ENCODE results near the gene MAP7D1.

The MAP7D1 gene

DNA sequence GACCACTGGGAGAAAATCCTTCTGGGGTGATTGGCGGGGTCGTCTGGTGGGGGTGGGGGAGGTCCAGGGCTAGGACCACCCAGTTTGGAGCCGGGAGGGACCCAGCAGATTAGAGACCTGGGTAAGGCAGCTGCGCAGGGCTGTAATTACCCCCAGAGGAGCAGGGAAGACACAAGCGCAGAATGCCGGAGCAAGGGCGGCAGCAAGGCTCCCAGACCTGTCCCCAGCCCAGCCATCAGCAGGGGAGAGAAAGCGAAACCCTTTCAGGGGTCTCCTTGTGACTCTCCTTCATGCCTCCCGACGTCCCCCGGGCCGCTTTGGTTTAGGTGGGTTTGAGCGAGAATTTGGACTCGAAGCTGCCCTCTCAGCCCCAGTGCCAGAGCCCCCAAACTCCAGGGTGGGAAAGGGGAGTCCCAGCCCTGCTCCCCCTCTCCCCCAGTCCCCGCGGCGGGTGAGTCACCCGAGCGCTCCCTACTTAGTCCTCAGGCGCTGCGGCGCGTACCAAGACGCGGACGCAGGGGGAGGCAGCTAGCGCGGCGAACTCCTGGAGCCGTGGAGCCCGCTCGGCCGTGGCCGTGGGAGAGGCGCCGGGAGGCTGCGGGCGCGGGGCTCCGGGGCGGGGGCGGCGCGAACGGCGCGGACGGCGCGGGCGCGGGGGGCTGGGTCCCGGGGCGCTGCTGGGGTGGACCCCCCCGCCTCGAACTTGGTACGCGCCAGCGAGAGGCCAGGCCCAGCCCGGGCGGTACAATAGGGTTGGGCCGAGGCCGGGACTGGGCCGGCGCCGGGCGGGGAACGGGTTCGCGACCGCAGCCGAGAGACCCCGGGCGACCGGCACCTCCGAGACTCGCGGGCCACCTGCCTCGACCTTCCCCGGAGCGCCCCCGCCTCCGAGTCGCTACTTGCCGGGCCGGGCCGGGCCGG is at the start of gene MAP7D1:
Gene MAP7D1, plus strand, starts transcription at position 753 of the 921 bp plus-strand sequence. CDS start 258 bp downstream, outside the sequence.
- peak within 1 kb of the TSS; percentile 98 for H3K27ac ChIP-seq
- TF ChIP-seq, protein P1, sequence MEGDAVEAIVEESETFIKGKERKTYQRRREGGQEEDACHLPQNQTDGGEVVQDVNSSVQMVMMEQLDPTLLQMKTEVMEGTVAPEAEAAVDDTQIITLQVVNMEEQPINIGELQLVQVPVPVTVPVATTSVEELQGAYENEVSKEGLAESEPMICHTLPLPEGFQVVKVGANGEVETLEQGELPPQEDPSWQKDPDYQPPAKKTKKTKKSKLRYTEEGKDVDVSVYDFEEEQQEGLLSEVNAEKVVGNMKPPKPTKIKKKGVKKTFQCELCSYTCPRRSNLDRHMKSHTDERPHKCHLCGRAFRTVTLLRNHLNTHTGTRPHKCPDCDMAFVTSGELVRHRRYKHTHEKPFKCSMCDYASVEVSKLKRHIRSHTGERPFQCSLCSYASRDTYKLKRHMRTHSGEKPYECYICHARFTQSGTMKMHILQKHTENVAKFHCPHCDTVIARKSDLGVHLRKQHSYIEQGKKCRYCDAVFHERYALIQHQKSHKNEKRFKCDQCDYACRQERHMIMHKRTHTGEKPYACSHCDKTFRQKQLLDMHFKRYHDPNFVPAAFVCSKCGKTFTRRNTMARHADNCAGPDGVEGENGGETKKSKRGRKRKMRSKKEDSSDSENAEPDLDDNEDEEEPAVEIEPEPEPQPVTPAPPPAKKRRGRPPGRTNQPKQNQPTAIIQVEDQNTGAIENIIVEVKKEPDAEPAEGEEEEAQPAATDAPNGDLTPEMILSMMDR (conservative IDR thresholded peaks at IDR 0.05): no peak

DNA sequence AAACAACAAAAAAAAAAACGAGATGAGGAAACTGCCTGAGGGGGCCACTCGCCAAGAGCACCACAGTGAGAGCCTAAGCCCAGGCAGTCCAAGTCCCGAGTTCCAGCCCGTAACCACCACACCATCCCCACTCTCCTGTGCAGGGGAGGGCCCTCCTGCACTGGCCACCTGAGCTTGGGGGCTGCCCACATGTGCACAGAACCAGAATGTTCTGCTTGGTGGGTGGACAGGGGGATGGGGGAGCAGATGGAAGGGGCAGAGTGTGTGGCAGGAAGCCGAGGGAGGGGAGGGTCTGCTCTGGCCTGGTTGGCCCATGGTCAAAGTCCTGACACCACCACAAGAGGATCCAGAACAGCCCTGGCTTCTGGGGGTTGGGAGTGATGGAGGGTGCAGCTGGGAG is 49.7 kb upstream of the MAP7D1 start:
- TF ChIP-seq, protein P1 (conservative IDR thresholded peaks at IDR 0.05): no peak
- H3K27ac ChIP-seq: no peak overlapping the region

DNA sequence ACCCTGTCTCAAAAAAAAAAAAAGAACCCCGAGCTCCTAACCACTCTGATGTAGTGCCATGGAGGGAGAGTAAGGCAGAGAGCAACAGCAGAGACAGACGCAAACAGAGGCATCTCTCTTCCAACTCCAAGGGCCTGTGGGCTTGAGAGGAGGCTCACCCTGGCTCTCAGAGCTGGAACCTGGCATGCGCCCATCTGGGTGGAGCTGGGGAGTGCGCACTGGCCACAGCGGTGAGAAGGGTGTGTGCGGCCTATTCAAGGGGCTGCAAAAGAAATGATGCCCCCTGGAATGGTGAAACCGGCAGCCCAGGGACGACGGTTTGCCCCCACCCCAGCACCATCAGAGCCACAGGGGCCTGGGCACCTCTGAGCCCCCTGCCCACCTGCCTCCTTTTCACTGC is 48.6 kb upstream of the MAP7D1 start:
- TF ChIP-seq, protein P1 (conservative IDR thresholded peaks at IDR 0.05): no peak
- no peak overlapping the region for H3K27ac ChIP-seq

DNA sequence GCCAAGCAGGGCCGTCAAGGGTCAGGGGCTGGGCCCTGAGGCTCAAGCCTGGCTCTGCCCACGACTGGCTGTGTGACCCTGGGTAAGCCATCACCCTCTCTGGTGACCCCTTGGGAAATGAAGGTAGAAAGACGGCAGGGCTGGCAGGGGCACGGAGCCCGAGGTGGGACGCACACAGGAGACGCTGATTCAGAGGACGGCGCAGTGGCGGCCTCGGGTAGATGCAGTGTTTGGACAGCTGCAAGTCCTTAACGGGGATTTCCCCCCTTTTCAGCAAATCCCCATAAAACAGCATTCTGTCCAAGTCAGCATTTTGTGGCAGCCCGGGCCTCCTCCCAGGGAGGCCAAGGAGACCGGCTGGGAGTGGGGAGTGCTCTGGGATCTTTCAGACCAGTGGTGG is 47.6 kb upstream of the MAP7D1 start:
- H3K27ac ChIP-seq: no peak overlapping the region
- TF ChIP-seq, protein P1 (conservative IDR thresholded peaks at IDR 0.05): no peak

DNA sequence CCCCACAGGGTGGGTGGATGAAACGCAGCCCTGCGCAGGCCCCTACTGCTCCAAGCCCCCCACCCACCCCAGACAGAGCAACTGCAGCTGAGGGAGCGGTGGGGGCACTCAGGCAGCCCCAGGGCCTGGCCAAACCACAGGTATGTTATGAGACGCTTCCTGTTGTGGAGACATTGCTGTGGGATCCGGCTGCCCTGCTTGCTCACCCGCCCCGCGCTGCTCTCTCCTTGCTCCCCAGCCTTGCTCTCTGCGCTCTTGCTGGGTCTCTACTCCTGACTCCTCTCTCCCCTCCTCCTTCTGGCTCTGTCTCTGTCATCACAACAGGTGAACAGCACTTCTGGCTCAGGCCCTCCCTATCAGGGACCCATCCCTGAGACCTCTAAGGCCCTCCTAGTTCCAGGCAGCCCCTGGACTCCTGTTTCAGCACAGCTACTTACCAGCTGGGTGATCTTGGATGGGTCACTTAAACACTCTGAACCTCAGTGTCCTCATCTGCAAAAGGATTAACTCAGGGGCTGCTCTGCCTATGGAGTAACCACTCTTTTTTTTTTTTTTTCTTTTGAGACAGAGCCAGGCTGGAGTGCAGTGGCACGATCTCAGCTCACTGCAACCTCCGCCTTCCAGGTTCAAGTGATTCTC is 46.8 kb upstream of the MAP7D1 start:
- no peak overlapping the region for H3K27ac ChIP-seq
- TF ChIP-seq, protein P1 (conservative IDR thresholded peaks at IDR 0.05): no peak

DNA sequence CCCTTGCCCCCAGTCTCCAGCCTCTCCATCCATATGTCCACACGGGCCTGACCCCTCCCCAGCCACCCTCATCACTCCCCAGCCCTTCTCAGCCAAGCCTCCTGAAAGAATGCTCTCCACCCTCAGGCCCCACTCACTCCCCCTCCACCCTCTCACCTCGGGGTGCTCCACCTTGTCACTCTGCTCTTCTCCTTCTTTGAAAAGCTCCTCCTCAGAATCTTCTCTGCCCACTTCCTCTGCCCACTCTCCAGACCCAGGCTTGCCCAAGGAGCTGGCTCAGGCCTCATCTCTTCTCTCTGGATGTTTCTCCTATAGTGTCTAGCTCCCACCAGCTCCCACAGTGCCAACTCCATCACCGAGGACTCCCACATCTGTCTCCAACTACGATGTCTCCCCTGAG is 44.8 kb upstream of the MAP7D1 start:
- H3K27ac ChIP-seq: no peak overlapping the region
- TF ChIP-seq, protein P1 (conservative IDR thresholded peaks at IDR 0.05): no peak

DNA sequence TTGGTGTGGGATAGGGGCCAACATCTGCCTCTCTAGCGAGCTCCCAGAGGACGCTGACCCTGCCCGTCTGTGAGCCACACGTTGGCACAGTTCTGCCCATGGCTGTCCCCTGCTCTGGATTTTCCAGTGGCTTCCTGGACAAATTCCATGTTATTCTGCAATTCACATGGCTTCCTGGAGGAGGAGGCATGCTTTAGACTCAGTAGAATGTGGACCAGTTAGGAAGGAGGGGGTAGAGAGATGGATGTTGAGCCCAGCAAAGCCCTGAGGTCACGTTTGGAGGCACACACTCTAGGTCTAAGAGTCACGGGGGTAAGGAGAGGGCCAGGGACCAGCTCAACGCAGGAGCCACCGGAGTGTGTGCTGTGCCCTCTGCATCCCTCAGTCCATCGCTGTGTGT is 43.1 kb upstream of the MAP7D1 start:
- TF ChIP-seq, protein P1 (conservative IDR thresholded peaks at IDR 0.05): no peak
- no peak overlapping the region for H3K27ac ChIP-seq
